ENCODE data around the gene ANO6. TPM values are rescaled to one million over a fixed set of nuclear protein-coding genes. Genes with fewer than 3 reads are reported as not detected.

ANO6 gene
- total RNA-seq, 4 donors from 2014 or later = 31.8 to 43.5 (median 34.1) TPM

DNA sequence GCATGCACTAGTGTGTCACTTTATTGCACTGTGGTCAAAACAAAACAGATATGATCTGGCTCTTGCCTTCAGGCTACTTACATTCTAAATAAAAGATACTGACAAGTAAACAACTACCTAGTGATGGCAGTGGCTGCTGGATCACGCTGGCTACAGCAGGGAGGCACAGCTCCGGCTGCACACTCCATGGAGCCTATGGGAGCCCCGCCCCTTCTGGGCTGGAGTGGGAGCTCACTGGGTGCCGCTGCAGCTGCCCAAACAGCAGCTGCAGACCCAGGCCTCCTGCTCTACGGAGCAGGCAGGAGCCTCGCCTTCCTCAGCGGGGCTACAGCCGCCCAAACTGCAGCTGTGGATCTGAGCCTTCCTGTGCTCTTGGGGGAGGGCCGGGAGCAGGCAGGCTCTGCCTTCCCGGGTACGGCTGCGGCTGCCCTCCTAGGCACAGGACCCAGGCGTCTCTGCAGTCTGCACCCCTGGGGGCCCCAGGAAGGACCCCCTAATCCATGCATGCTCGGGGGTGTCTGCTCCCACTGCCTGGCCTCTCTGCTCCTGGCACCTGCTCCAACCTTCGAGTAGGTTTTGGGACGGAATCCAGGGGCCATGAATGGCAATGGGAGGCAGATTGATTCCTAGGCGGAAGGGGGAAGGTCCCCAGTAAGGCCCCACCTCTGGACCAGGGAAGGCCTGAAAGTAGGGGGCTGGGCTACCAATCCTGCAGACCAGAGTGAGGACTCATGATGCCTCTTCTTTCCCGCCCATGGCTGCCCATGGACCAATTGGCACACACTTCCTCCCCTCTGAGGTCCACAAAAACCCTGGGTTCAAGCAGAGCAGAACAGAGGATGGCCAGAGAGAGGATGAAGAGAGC is 253.1 kb downstream of the ANO6 start:
- no peaks in the 10 kb centered on the region for H3K27me3 ChIP-seq
- no peaks in the 10 kb centered on the region for H3K9me3 ChIP-seq
- H3K4me3 ChIP-seq = no peak overlapping the region
- H3K36me3 ChIP-seq = no peaks in the 10 kb centered on the region
- no peak overlapping the region for H3K27ac ChIP-seq
- DNase-seq (ENCODE audit: low spot score in 2 of 2) = no peak
- 83% methylated on average over 16 of the region's 18 CpGs for WGBS
- H3K4me1 ChIP-seq = no peaks in the 10 kb centered on the region
- TF ChIP-seq, protein P1, sequence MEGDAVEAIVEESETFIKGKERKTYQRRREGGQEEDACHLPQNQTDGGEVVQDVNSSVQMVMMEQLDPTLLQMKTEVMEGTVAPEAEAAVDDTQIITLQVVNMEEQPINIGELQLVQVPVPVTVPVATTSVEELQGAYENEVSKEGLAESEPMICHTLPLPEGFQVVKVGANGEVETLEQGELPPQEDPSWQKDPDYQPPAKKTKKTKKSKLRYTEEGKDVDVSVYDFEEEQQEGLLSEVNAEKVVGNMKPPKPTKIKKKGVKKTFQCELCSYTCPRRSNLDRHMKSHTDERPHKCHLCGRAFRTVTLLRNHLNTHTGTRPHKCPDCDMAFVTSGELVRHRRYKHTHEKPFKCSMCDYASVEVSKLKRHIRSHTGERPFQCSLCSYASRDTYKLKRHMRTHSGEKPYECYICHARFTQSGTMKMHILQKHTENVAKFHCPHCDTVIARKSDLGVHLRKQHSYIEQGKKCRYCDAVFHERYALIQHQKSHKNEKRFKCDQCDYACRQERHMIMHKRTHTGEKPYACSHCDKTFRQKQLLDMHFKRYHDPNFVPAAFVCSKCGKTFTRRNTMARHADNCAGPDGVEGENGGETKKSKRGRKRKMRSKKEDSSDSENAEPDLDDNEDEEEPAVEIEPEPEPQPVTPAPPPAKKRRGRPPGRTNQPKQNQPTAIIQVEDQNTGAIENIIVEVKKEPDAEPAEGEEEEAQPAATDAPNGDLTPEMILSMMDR (IDR thresholded peaks at IDR 0.05) = no peak
- TF ChIP-seq POLR2A (IDR thresholded peaks at IDR 0.05) (no peak), POLR2AphosphoS5 (IDR thresholded peaks at IDR 0.05) (no peak), EP300 (IDR thresholded peaks at IDR 0.05) (no peak)

DNA sequence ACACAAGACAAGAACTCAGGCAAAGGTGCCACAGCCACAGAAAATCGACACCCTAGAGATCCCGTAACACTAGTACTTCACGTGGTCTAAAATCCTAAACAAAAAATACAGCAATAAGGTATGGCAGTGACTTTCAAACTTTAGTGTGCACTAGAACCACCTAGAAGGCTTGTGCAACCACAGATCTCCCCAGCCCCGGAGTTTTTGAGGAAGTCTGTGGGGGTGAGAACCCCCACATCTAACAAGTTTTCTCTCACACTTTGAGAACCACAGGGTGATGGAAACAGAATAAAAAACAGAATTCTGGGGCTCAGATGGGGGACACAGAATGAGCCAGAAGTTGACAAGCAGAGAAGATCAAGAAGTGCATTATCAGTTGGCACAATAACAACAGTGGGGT is 254.0 kb downstream of the ANO6 start:
- WGBS = 80% methylated on average over 4 of the region's 4 CpGs
- DNase-seq (ENCODE audit: low spot score in 2 of 2) = no peak

DNA sequence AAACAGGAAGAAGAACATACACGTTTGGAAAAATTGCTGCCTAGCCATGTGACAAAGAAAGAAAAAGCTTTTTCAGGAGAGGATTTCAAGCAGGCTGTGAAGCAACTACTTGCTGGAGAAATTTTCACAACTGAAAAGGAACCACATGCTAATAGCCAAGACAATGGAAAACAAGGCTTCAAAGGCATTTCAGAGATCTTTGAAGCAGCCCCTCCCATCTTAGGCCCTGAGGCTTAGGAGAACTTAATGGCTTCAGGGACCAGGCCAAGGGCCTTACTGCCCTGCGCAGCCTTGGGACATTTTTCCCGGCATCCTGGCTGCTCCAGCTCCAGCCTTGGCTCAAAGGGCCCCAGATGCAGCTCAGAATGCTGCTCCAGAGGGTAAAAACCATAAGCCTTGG is 257.7 kb downstream of the ANO6 start:
- Histone ChIP-seq H3K27me3 (no peaks in the 10 kb centered on the region), H3K36me3 (no peaks in the 10 kb centered on the region), H3K4me1 (no peaks in the 10 kb centered on the region), H3K9me3 (no peaks in the 10 kb centered on the region), H3K27ac (no peak overlapping the region), H3K4me3 (no peak overlapping the region)
- WGBS = 22% methylated on average over 1 of the region's 3 CpGs
- DNase-seq (ENCODE audit: low spot score in 2 of 2) = no peak
- TF ChIP-seq, protein P1 (IDR thresholded peaks at IDR 0.05) = no peak
- no peak for TF ChIP-seq POLR2AphosphoS5 (IDR thresholded peaks at IDR 0.05)
- no peak for TF ChIP-seq POLR2A (IDR thresholded peaks at IDR 0.05)
- no peak for TF ChIP-seq EP300 (IDR thresholded peaks at IDR 0.05)

More for the DNA sequence above, 254.0 kb downstream of the ANO6 start:
- TF ChIP-seq POLR2A (IDR thresholded peaks at IDR 0.05) (no peak), POLR2AphosphoS5 (IDR thresholded peaks at IDR 0.05) (no peak), EP300 (IDR thresholded peaks at IDR 0.05) (no peak)
- TF ChIP-seq, protein P1 (IDR thresholded peaks at IDR 0.05) = no peak
- Histone ChIP-seq H3K4me1 (no peaks in the 10 kb centered on the region), H3K27me3 (no peaks in the 10 kb centered on the region), H3K4me3 (no peak overlapping the region), H3K36me3 (no peaks in the 10 kb centered on the region), H3K9me3 (no peaks in the 10 kb centered on the region), H3K27ac (no peak overlapping the region)

DNA sequence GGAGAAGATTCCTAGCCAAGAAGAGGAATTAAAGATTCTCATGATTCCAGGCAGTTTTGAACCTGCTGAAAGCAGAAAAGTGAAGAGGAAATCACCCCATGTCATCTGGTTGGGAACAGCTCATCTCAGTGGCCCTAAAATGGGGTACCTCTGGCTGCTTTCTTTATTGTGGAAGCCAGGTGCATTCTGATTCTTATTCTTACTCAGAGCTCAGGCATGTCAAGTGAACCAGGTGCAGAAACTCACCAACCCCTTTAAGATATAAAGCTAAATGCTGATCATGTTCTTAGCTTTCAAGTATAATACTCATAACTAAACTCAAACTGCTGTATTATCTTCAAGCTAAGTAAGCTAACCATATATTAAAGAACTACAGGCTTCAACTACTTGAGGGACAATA is 259.7 kb downstream of the ANO6 start:
- no peaks in the 10 kb centered on the region for H3K9me3 ChIP-seq
- no peak overlapping the region for H3K27ac ChIP-seq
- H3K36me3 ChIP-seq = no peaks in the 10 kb centered on the region
- no peak for DNase-seq (ENCODE audit: low spot score in 2 of 2)
- no peak overlapping the region for H3K4me3 ChIP-seq
- H3K4me1 ChIP-seq = no peaks in the 10 kb centered on the region
- H3K27me3 ChIP-seq = no peaks in the 10 kb centered on the region
- TF ChIP-seq EP300 (IDR thresholded peaks at IDR 0.05) (no peak), POLR2A (IDR thresholded peaks at IDR 0.05) (no peak), POLR2AphosphoS5 (IDR thresholded peaks at IDR 0.05) (no peak)
- TF ChIP-seq, protein P1 (IDR thresholded peaks at IDR 0.05) = no peak

DNA sequence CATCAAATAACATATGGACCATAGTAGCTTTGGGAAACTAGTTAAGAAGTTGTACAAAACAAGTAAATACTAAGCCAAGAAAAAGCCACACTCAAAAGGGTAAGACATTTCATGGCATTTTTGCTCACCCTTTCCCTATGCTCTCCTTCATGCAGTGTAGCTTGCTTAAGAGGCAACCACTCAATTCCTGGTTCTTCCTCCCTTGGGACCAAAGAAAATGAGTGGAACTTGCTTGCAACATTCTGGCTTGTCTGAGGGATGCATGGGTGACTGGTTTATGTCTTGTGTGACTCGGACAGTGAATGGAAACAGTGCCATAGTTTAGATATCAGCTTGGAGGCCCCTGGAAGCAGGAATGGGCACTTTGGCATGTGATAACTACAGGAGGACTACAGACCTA is 261.6 kb downstream of the ANO6 start:
- Histone ChIP-seq H3K36me3 (no peaks in the 10 kb centered on the region), H3K4me3 (no peak overlapping the region), H3K4me1 (no peaks in the 10 kb centered on the region), H3K9me3 (no peaks in the 10 kb centered on the region), H3K27ac (no peak overlapping the region), H3K27me3 (no peaks in the 10 kb centered on the region)
- no peak for DNase-seq (ENCODE audit: low spot score in 2 of 2)
- TF ChIP-seq POLR2A (IDR thresholded peaks at IDR 0.05) (no peak), EP300 (IDR thresholded peaks at IDR 0.05) (no peak), POLR2AphosphoS5 (IDR thresholded peaks at IDR 0.05) (no peak)
- TF ChIP-seq, protein P1 (IDR thresholded peaks at IDR 0.05) = no peak
- WGBS = 80% methylated on average over 1 of the region's 1 CpG
